Psoas muscle (tissue), 8 donors: ENCODE measurements around the gene HP. TPM values are rescaled to one million over a fixed set of nuclear protein-coding genes. Genes with fewer than 3 reads are reported as not detected.
A peak's percentile ranks its signal among the peaks of the same experiment; 100 is the strongest.

Experiments
- ATAC-seq, 4 donors: fragments of 200-7000 bp; cut with Tn5 transposase; one replicate each; pipeline ENCODE4 v1.9.1; 2020; ENCODE audit warnings: moderate library complexity in 3 of 4, mild to moderate bottlenecking in 2 of 4
- DNase-seq, 2 donors: peaks; one replicate each; pipeline ENCODE4 v3.0.0-alpha.2; 2020
- H3K27ac ChIP-seq: fragments of 200-600 bp; one replicate; pipeline ENCODE4 v1.8.0; 2022
- H3K27me3 ChIP-seq, 3 donors: fragments of 200-600 bp in 1 of 3; one replicate each; pipeline versions ENCODE4 v1.6.1 to v1.8.0; 2013 to 2022; ENCODE audit warnings: low read length in 2 of 3, mild to moderate bottlenecking in 2 of 3, moderate library complexity in 1 of 3; ENCODE audit not compliant: insufficient read depth in 3 of 3
- H3K36me3 ChIP-seq, 2 donors: fragments of 200-600 bp in 1 of 2; one replicate each; pipeline versions ENCODE4 v1.6.1 to v1.8.0; 2013 to 2022; ENCODE audit warnings: low read depth in 1 of 2, mild to moderate bottlenecking in 1 of 2, moderate library complexity in 1 of 2; ENCODE audit not compliant: insufficient read depth in 1 of 2
- H3K4me1 ChIP-seq: fragments of 200-600 bp; one replicate; pipeline ENCODE4 v1.8.0; 2022
- H3K4me3 ChIP-seq: fragments of 200-600 bp; one replicate; pipeline ENCODE4 v1.8.0; 2022; ENCODE audit warnings: mild to moderate bottlenecking
- H3K9me3 ChIP-seq: fragments of 200-600 bp; one replicate; pipeline ENCODE4 v1.8.0; 2022
- CTCF ChIP-seq: fragments of 200-600 bp; IDR thresholded peaks from one replicate; pipeline ENCODE4 v1.8.0; 2022; ENCODE audit warnings: antibody characterized with exemption
- WGBS, 3 donors: extraction: QIAGEN DNeasy Blood & Tissue Kit; methylation state at CpG; one replicate each; pipeline versions ENCODE4 v1.1.6 to v1.1.7; 2013; 5-methylcytosine and 5-hydroxymethylcytosine counted together
- intact Hi-C, 2 donors: fragments of 100-400 bp; cut with DNase I; formaldehyde crosslinking; loops; one replicate each; pipeline versions ENCODE4 v1.11.0 to v1.14.2; 2022
- polyA plus RNA-seq, 3 donors: library from polyadenylated mRNA; stranded (reverse); fragments of 200-250 nt; gene quantifications; one replicate each; pipeline ENCODE4 v1.2.3, GENCODE V29; 2013
- total RNA-seq, 4 donors: library from RNA; stranded (reverse); fragmentation: NEBNext Ultra II Directional in 2 of 4; extraction: Animal tissue kit (Norgen Biotek cat#: 25700) in 2 of 4; gene quantifications; one replicate each; pipeline versions ENCODE4 v1.2.1 to v1.2.4, GENCODE V29; 2021 to 2023
- donor health status: healthy with polysubstance abuse.
- donor health status: DM: no; HTN: no; CAD: no; lungs with moderate emphysema.
- donor health status: Bipolar disorder and iron deficiency.
- donor health status: healthy.
- donor health status: DM: yes; HTN: yes; CAD: no.
- donor health status: DM: no; HTN: no; CAD: no.
- donor health status: DM: no; HTN: no; CAD: no.
- donor health status: DM: yes; HTN: yes; CAD: no.

The HP gene
- total and polyA plus RNA-seq, 7 donors, result 2.3 to 17.3 (median 9.3) TPM

GRCh38 chr16:72084445-72084844, 30.1 kb downstream of the HP start:
- H3K36me3 ChIP-seq, result peaks cover 24 to 52% of the 10 kb centered on the region in 2 donors
- no peak overlapping the region for H3K4me3 ChIP-seq
- H3K4me1 ChIP-seq, result no peaks in the 10 kb centered on the region
- intact Hi-C loops, result no loop called here
- ATAC-seq, result no peak
- WGBS, 3 donors, result 98 to 99% (median 99%) methylated on average over 10 of the region's 10 CpGs
- TF ChIP-seq CTCF, result no peak
- no peak for DNase-seq
- no peak overlapping the region for H3K27ac ChIP-seq
- no peaks in the 10 kb centered on the region for H3K27me3 ChIP-seq
- no peaks in the 10 kb centered on the region for H3K9me3 ChIP-seq

GRCh38 chr16:72085002-72085401, 30.7 kb downstream of the HP start:
- DNase-seq (no peak), ATAC-seq (no peak)
- Histone ChIP-seq H3K27me3 (no peaks in the 10 kb centered on the region), H3K4me3 (no peak overlapping the region), H3K27ac (no peak overlapping the region), H3K36me3 (peaks cover 28 to 57% of the 10 kb centered on the region in 2 donors), H3K9me3 (no peaks in the 10 kb centered on the region), H3K4me1 (no peaks in the 10 kb centered on the region)
- no peak for TF ChIP-seq CTCF
- WGBS, 3 donors, result 90 to 98% (median 97%) methylated on average over 2 of the region's 2 CpGs
- intact Hi-C loops, result no loop called here

GRCh38 chr16:72091217-72091616, 36.9 kb downstream of the HP start:
- no peaks in the 10 kb centered on the region for H3K27me3 ChIP-seq
- peaks cover 18 to 53% of the 10 kb centered on the region in 2 donors for H3K36me3 ChIP-seq
- intact Hi-C loops, result loop anchor here in 1 of 2 donors (5.0 to 10.0 kb wide), 2 partner anchors 79 to 236 kb away; no protein-coding TSS in a partner anchor
- ATAC-seq (no peak), DNase-seq (no peak)
- no peak overlapping the region for H3K4me3 ChIP-seq
- no peak for TF ChIP-seq CTCF
- WGBS, 3 donors, result 78 to 92% (median 82%) methylated on average over 2 to 3 of the region's 3 CpGs
- H3K4me1 ChIP-seq, result peaks cover 21% of the 10 kb centered on the region
- no peaks in the 10 kb centered on the region for H3K9me3 ChIP-seq
- no peak overlapping the region for H3K27ac ChIP-seq

- peaks cover 21% of the 10 kb centered on the region for H3K4me1 ChIP-seq
- intact Hi-C loops, result loop anchor here (2.0 to 10.0 kb wide), 3 partner anchors 81 to 238 kb away; partner anchors contain the start of gene DHODH (in 1 of the 2)
- ATAC-seq, result peak; percentile 44 to 62 (median 48)
- H3K36me3 ChIP-seq, result peaks cover 16 to 54% of the 10 kb centered on the region in 2 donors
- no peak for DNase-seq
- H3K27me3 ChIP-seq, result no peaks in the 10 kb centered on the region
- 1% methylated on average over 22 of the region's 22 CpGs for WGBS, 3 donors
- H3K4me3 ChIP-seq, result peak overlapping the region; percentile 89
- no peak for TF ChIP-seq CTCF
- H3K27ac ChIP-seq, result peak overlapping the region; percentile 86
- no peaks in the 10 kb centered on the region for H3K9me3 ChIP-seq
Measured at GRCh38 chr16:72092832-72093447, 38.6 kb downstream of the HP start.
